Activated CD4-positive, alpha-beta T cell treated with anti-CD3 and anti-CD28 coated beads, Interleukin-2, Interleukin-4, amounts not matched to agents 100 ng/mL and 50 ng/mL, durations not matched to agents 16 hours and 8 hours (primary cell): ENCODE results near the gene RAD51B.
"Not testable (repeated sequence)": the region's sequence is repeated elsewhere in the genome, so short reads cannot be mapped to it uniquely, and the experiment has no call there.

ENCODE experiments used
- DNase-seq: peaks from one replicate; pipeline ENCODE4 v3.0.0-alpha.2; 2020; ENCODE audit warnings: low spot score

RAD51B gene

GRCh38 chr14:68027276-68027675 lies 207.7 kb downstream of the RAD51B start:
- DNase-seq = no peak

GRCh38 chr14:68028075-68028474 lies 208.5 kb downstream of the RAD51B start:
- DNase-seq = no peak

- not testable (repeated sequence) for DNase-seq
Measured at GRCh38 chr14:68031011-68031410, 211.4 kb downstream of the RAD51B start.

GRCh38 chr14:68032154-68032553 lies 212.6 kb downstream of the RAD51B start:
- no peak for DNase-seq

- DNase-seq = no peak
Measured at GRCh38 chr14:68033336-68033932, 213.9 kb downstream of the RAD51B start.

- no peak for DNase-seq
Measured at GRCh38 chr14:68034896-68035295, 215.3 kb downstream of the RAD51B start.

GRCh38 chr14:68036202-68036601 lies 216.6 kb downstream of the RAD51B start:
- DNase-seq = no peak

GRCh38 chr14:68039593-68039992 lies 220.0 kb downstream of the RAD51B start:
- no peak for DNase-seq

- no peak for DNase-seq
Measured at GRCh38 chr14:68040633-68041369, 221.2 kb downstream of the RAD51B start.

- DNase-seq = no peak
Measured at GRCh38 chr14:68041876-68042354, 222.3 kb downstream of the RAD51B start.

- DNase-seq = no peak
Measured at GRCh38 chr14:68042586-68043210, 223.1 kb downstream of the RAD51B start.

- no peak for DNase-seq
Measured at GRCh38 chr14:68043752-68044151, 224.2 kb downstream of the RAD51B start.

GRCh38 chr14:68047906-68048305 lies 228.3 kb downstream of the RAD51B start:
- no peak for DNase-seq

- DNase-seq = not testable (repeated sequence)
Measured at GRCh38 chr14:68048815-68049214, 229.2 kb downstream of the RAD51B start.

- no peak for DNase-seq
Measured at GRCh38 chr14:68050177-68050576, 230.6 kb downstream of the RAD51B start.

GRCh38 chr14:68051146-68051545 lies 231.6 kb downstream of the RAD51B start:
- no peak for DNase-seq

GRCh38 chr14:68060198-68060597 lies 240.6 kb downstream of the RAD51B start:
- no peak for DNase-seq

- DNase-seq = no peak
Measured at GRCh38 chr14:68062651-68063050, 243.1 kb downstream of the RAD51B start.

GRCh38 chr14:68065322-68065721 lies 245.7 kb downstream of the RAD51B start:
- no peak for DNase-seq

GRCh38 chr14:68074765-68075381 lies 255.3 kb downstream of the RAD51B start:
- no peak for DNase-seq

- no peak for DNase-seq
Measured at GRCh38 chr14:68075382-68076029, 255.9 kb downstream of the RAD51B start.

- DNase-seq = no peak
Measured at GRCh38 chr14:68076451-68076850, 256.9 kb downstream of the RAD51B start.
